Activated naive CD4-positive, alpha-beta T cell treated with anti-CD3 and anti-CD28 coated beads for 36 hours (primary cell): ENCODE results near the gene CCDC69. TPM values are rescaled to one million over a fixed set of nuclear protein-coding genes. Genes with fewer than 3 reads are reported as not detected.

ENCODE experiments used
- CTCF ChIA-PET: fragments of 350-600 bp; sonication (Branson Sonifier 250); formaldehyde crosslinking; loops from one replicate; lab custom pipeline; 2021; ENCODE audit warnings: antibody characterized with exemption; lab: Charles Lee
- DNase-seq: peaks from one replicate; pipeline ENCODE4 v3.0.0-alpha.2; 2020
- H3K27ac Mint-ChIP-seq: one replicate; pipeline ENCODE4 v1.8.0; 2021; ENCODE audit warnings: mild to moderate bottlenecking, mixed read lengths
- H3K27me3 Mint-ChIP-seq: one replicate; pipeline ENCODE4 v1.8.0; 2021; ENCODE audit warnings: low read depth, mixed read lengths
- H3K36me3 Mint-ChIP-seq: one replicate; pipeline ENCODE4 v1.8.0; 2021; ENCODE audit warnings: low read depth, mixed read lengths
- H3K4me1 Mint-ChIP-seq: one replicate; pipeline ENCODE4 v1.8.0; 2021; ENCODE audit warnings: low read depth, mixed read lengths
- H3K4me3 Mint-ChIP-seq: one replicate; pipeline ENCODE4 v1.8.0; 2021; ENCODE audit warnings: mild to moderate bottlenecking, moderate library complexity, mixed read lengths
- H3K9me3 Mint-ChIP-seq: one replicate; pipeline ENCODE4 v1.8.0; 2021; ENCODE audit warnings: mixed read lengths
- intact Hi-C: fragments of 100-400 bp; cut with micrococcal nuclease; formaldehyde crosslinking; loops from one replicate; pipeline ENCODE4 v1.15.1; 2023
- total RNA-seq, 2 experiments: library from RNA; stranded (reverse); gene quantifications; one replicate each; pipeline ENCODE4 v1.2.3, GENCODE V29; 2021

CCDC69 gene
- total RNA-seq, 2 experiments from 2014 or later: 15.5 to 18.5 TPM

DNA sequence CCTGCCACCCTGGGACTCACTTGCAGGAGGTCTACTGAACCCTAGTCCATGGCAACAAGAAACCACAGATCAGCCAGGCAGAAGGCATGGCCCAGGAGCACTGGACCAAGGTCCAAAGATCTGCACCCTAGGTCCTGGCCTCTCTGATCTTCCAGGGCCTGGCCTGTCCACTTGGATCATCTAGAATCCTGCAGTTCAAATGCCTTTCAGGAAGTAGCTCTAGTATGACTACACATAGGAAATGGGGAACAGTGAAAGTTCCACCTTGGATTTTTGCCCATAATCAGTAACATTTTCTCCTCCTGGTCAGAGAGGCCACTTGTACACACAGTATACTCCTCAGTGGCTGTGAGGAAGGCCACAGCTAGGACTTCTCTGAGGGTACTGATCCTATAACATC is 77.8 kb downstream of the CCDC69 start:
- Mint-ChIP-seq H3K4me1 (peaks cover 96% of the 10 kb centered on the region), H3K27ac (peak overlapping the region; percentile 57), H3K27me3 (no peaks in the 10 kb centered on the region), H3K36me3 (peaks cover 36% of the 10 kb centered on the region), H3K4me3 (no peak overlapping the region), H3K9me3 (no peaks in the 10 kb centered on the region)
- no peak for DNase-seq
- CTCF ChIA-PET: interaction anchor here (0.9 to 14.6 kb wide), 2 partner anchors 17 to 19 kb away, joined by 3 to 192 read pairs; no protein-coding TSS in a partner anchor
- intact Hi-C loops: no loop called here

DNA sequence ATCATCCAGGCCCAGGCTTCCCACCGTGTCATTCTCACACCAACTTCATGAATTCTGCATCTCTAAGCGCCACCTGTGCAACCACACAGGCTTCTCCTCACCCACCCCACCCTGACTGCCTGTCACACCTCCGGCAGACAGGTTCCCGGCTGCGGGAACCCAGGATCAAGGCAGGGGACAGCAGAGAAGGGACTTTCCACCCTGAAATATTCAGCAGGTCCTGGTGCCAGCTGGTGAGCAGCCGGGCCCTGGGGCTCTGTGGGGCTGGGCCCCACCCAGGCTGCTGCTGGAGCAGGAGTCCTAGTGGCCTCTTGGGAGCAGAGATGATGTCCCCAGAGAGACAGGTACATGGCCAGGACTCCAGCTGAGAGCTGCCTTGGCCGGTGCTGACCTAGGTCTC is 79.0 kb downstream of the CCDC69 start:
- CTCF ChIA-PET: interaction anchor here (1.1 to 14.6 kb wide), 4 partner anchors 10 to 93 kb away, joined by 5 to 192 read pairs (median 5); no protein-coding TSS in a partner anchor
- H3K27me3 Mint-ChIP-seq: no peaks in the 10 kb centered on the region
- H3K9me3 Mint-ChIP-seq: no peaks in the 10 kb centered on the region
- no peak for DNase-seq
- peaks cover 95% of the 10 kb centered on the region for H3K4me1 Mint-ChIP-seq
- H3K4me3 Mint-ChIP-seq: no peak overlapping the region
- peaks cover 38% of the 10 kb centered on the region for H3K36me3 Mint-ChIP-seq
- H3K27ac Mint-ChIP-seq: peak overlapping the region; percentile 68
- intact Hi-C loops: no loop called here

DNA sequence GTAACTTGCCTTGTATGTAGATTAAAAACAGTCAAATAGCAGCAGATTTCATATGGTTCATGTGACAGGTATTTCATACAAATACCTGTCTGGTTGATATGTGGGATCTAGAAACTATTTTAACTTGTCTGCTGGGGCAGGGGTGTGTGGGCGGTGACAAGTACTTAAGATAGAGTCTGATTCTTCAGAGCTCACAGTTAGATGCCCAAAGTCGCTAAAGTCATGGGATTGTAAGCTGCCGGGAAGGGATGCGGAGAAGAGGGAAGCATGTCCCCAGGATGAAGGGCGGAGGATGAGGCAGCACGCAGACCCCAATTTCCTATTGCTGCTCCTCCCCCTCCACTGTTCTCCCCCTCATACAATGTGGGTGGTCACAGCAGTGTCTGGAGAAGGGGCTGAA is 79.6 kb downstream of the CCDC69 start:
- H3K4me3 Mint-ChIP-seq: no peak overlapping the region
- DNase-seq: no peak
- CTCF ChIA-PET: interaction anchor here (0.6 to 14.6 kb wide), 5 partner anchors 10 to 92 kb away, joined by 4 to 192 read pairs (median 5); no protein-coding TSS in a partner anchor
- intact Hi-C loops: no loop called here
- no peaks in the 10 kb centered on the region for H3K9me3 Mint-ChIP-seq
- H3K4me1 Mint-ChIP-seq: peaks cover 93% of the 10 kb centered on the region
- no peaks in the 10 kb centered on the region for H3K27me3 Mint-ChIP-seq
- peaks cover 41% of the 10 kb centered on the region for H3K36me3 Mint-ChIP-seq
- H3K27ac Mint-ChIP-seq: peak overlapping the region; percentile 68

DNA sequence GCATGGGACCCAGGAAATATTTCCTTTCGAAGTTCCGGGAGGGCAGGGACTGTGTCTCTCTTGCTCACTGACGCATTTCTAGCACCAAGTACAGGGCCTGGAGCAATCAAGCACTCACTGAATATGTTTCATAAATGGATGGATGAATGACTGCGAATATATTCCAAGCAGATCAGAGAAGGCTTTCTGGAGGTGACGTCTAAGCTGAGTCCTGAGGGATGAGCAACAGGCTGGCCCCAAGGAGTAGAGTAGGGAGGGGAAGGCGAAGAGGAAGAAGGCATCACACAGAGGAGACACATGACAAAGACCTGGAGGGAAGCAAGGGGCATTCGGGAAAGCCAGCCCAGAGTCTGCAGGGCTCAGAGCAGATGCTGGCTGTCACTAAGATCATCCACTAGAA is 80.2 kb downstream of the CCDC69 start:
- Mint-ChIP-seq H3K27me3 (no peaks in the 10 kb centered on the region), H3K9me3 (no peaks in the 10 kb centered on the region), H3K4me1 (peaks cover 94% of the 10 kb centered on the region), H3K27ac (peak overlapping the region; percentile 68), H3K4me3 (no peak overlapping the region), H3K36me3 (peaks cover 47% of the 10 kb centered on the region)
- CTCF ChIA-PET: interaction anchor here (0.6 to 14.6 kb wide), 6 partner anchors 9 to 29 kb away, joined by 4 to 192 read pairs (median 28); partner anchors contain the start of gene ANXA6
- no peak for DNase-seq
- intact Hi-C loops: no loop called here

DNA sequence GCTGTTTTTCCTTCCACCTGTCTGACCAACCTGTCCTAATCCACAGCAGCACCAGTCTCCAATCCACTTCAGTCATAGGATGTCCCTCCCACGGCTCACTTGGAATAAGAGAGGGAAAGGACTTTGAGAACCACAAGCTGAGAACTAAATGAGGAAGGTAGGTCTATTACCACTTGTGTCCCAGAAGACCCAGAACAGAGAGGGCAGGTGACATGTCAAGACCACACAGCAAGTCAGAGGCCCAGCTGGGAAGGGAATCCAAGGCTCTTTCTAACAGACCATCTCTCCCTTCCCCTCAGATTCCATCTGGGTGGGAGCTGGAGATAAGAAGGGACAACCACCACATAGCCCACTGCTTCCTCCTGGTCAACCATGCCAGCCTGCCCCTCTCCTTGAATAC is 81.0 kb downstream of the CCDC69 start:
- Mint-ChIP-seq H3K4me1 (peaks cover 94% of the 10 kb centered on the region), H3K9me3 (no peaks in the 10 kb centered on the region), H3K27me3 (no peaks in the 10 kb centered on the region), H3K27ac (peak overlapping the region; percentile 57), H3K36me3 (peaks cover 52% of the 10 kb centered on the region), H3K4me3 (no peak overlapping the region)
- DNase-seq: no peak
- CTCF ChIA-PET: interaction anchor here (1.2 to 14.6 kb wide), 7 partner anchors 8 to 360 kb away, joined by 3 to 192 read pairs (median 26); partner anchors contain the start of gene ANXA6
- intact Hi-C loops: no loop called here

DNA sequence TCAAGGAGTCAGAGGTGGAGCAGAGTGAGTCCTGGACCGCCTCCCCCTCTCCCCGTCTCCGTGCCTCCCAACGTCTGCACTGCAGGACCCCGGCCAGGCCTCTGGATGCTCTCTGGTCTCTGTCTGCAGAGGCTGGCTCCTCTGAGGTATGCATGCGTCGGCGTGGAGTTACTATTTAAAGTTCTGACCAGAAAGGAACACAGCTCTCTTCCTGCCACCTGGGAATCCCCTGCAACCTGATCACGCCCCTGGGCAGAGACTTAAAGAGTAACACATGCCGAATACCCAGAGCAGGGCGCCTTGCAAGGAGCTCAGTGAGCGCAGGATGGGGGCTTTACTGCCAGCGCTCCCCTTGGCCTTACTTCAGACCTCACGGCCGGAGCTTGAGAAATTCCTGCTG is 82.4 kb downstream of the CCDC69 start:
- Mint-ChIP-seq H3K36me3 (peaks cover 57% of the 10 kb centered on the region), H3K27ac (peak overlapping the region; percentile 82), H3K4me1 (peaks cover 86% of the 10 kb centered on the region), H3K4me3 (peak overlapping the region; percentile 67), H3K27me3 (no peaks in the 10 kb centered on the region), H3K9me3 (no peaks in the 10 kb centered on the region)
- CTCF ChIA-PET: interaction anchor here (0.7 to 14.6 kb wide), 15 partner anchors 9 to 359 kb away, joined by 3 to 192 read pairs (median 4); partner anchors contain the start of genes ANXA6, CCDC69 and GM2A
- DNase-seq: peak; percentile 88
- intact Hi-C loops: loop anchor here (1.0 kb wide), 3 partner anchors 9 to 15 kb away; no protein-coding TSS in a partner anchor

DNA sequence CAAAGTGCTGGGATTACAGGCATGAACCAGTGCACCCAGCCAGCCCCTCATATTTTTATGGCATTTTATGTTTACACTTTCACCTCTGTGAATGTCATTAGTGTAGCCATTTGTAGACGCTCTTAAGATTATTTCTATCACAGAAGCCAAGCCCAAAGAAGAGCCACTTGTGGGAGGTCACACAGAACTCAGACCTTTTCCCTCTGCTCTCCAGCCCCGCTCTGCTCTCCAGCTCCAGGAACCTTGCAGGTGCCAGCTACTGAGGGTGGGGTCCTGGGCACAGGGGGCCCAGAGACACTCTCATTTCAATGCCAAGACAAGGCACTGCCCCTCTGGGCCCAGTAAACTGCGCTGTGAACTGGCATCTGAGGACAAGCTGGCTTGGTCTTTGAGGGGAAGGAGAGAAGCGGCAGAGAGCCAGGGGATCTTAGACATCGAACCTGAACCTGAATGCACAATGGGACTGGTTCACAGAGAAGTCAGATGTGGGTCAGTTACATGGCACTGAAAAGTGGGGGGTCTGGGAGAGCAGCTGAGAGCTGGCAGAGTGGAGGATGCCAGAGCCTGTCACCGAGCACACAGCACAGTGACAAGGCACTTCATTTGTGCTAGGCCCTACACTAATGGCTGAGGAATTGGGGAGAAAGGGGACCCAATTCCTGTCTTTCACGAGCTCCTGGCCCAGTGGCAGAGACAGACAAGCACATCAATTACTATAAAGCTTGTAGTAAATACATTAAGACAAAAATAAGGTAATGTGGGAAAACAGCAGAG is 83.0 kb downstream of the CCDC69 start:
- CTCF ChIA-PET: interaction anchor here (1.0 to 14.6 kb wide), 11 partner anchors 10 to 112 kb away, joined by 3 to 192 read pairs (median 5); partner anchors contain the start of genes ANXA6, CCDC69 and GM2A
- no peaks in the 10 kb centered on the region for H3K27me3 Mint-ChIP-seq
- H3K9me3 Mint-ChIP-seq: no peaks in the 10 kb centered on the region
- peak overlapping the region; percentile 67 for H3K4me3 Mint-ChIP-seq
- H3K27ac Mint-ChIP-seq: peak overlapping the region; percentile 82
- intact Hi-C loops: loop anchor here (1.0 kb wide), 3 partner anchors 9 to 15 kb away; no protein-coding TSS in a partner anchor
- peaks cover 55% of the 10 kb centered on the region for H3K36me3 Mint-ChIP-seq
- peaks cover 81% of the 10 kb centered on the region for H3K4me1 Mint-ChIP-seq
- no peak for DNase-seq

DNA sequence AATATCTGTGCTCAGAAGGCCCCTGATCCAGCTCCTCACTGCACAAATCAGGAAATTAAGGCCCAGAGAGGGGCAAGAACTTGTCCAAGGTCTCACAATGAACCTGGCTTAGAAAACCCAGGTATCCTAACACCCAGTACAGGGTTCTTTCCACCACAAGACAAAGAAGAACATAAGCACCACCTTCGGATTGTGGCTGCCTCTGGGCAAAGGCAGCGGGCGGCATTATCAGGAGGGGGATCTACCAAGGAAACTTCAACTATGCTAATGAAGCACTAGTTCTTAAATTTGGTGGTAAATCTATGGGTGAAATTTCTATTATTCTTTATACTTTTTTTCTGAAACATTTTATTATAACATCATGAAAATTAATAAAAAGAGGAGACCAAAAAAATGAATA is 84.2 kb downstream of the CCDC69 start:
- H3K4me1 Mint-ChIP-seq: peaks cover 78% of the 10 kb centered on the region
- no peaks in the 10 kb centered on the region for H3K9me3 Mint-ChIP-seq
- peak overlapping the region; percentile 57 for H3K27ac Mint-ChIP-seq
- H3K36me3 Mint-ChIP-seq: peaks cover 51% of the 10 kb centered on the region
- intact Hi-C loops: no loop called here
- no peak for DNase-seq
- CTCF ChIA-PET: interaction anchor here (5.3 to 14.6 kb wide), 2 partner anchors 11 to 26 kb away, joined by 38 to 192 read pairs; no protein-coding TSS in a partner anchor
- no peaks in the 10 kb centered on the region for H3K27me3 Mint-ChIP-seq
- H3K4me3 Mint-ChIP-seq: no peak overlapping the region

DNA sequence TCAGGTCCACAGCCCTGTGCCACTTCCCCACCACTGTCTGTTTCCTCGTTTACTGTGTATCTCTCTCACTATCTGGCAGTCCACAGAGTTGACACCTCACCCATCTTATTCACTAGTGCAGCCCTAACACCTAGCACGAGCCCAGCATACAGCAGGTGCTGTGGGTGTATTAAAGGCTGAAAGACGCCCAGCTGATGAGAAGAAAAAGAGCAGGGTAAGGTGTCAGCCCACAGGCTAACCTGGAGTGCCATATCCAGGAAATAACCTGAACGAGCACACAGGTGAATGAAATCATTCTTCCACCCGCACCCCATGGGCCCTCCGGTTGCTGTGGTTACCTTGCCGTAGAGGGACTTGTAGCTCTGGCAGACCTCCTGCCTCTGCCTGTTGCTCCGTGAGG is 84.9 kb downstream of the CCDC69 start:
- intact Hi-C loops: no loop called here
- CTCF ChIA-PET: interaction anchor here (5.3 to 14.6 kb wide), 2 partner anchors 10 to 27 kb away, joined by 38 to 192 read pairs; no protein-coding TSS in a partner anchor
- Mint-ChIP-seq H3K9me3 (no peaks in the 10 kb centered on the region), H3K27me3 (no peaks in the 10 kb centered on the region), H3K27ac (peak overlapping the region; percentile 57), H3K36me3 (peaks cover 50% of the 10 kb centered on the region), H3K4me3 (no peak overlapping the region), H3K4me1 (peaks cover 77% of the 10 kb centered on the region)
- DNase-seq: no peak

DNA sequence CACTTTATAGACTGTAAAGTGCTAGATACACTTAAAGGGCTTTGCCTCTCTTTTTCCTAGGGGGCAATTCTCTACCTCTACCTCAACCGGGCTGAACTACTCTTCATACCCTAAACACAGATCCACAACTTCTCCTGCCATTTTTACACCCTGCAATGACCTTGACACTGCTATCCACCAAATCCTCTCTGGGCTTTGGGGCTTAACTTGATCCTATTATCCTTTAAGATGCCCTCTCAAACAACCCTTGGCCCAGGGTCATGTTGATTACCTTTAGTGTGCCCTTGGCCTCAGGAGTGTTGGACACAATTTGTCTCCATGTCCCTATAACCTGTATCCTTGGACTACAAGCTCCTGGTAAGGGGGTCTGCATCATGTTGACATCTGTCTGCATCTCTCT is 85.8 kb downstream of the CCDC69 start:
- CTCF ChIA-PET: interaction anchor here (1.3 to 4.2 kb wide), 5 partner anchors 10 to 27 kb away, joined by 5 to 31 read pairs (median 6); partner anchors contain the start of gene ANXA6
- no peaks in the 10 kb centered on the region for H3K27me3 Mint-ChIP-seq
- peaks cover 47% of the 10 kb centered on the region for H3K36me3 Mint-ChIP-seq
- H3K4me3 Mint-ChIP-seq: no peak overlapping the region
- no peaks in the 10 kb centered on the region for H3K9me3 Mint-ChIP-seq
- no peak for DNase-seq
- intact Hi-C loops: no loop called here
- peaks cover 75% of the 10 kb centered on the region for H3K4me1 Mint-ChIP-seq
- H3K27ac Mint-ChIP-seq: peak overlapping the region; percentile 57

DNA sequence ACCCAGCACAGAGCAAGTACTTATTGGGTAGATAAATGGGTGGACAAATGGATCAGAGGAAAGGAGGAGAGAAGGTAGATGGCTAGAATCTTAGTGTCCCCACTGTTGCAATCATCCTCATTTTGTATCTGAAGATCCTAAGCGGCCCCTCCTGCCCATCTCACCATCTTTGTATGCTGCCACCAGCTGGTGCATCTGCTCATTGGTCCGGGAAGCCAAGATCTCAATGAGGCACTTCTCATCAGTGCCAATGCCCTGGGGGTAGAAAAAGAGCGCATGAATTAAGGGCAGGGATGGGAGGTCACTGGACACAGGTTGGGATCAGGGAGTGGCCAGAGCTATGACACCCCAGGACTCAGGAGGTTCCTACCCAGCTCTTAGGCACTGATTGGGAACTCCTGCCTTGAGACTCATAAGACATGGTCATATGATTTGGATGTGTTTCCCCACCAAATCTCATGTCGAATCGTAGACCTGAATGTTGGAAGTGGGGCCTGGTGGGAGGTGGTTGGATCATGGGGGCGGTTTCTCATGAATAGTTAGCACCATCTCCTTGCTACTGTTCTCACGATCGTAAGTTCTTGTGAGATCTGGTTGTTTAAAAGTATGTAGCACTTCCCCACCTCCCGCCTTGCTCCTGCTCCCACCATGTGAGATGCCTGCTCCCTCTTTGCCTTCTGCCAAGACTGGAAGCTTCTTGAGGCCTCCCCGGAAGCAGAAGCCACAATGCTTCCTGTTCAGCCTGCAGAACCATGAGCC is 86.6 kb downstream of the CCDC69 start:
- peaks cover 53% of the 10 kb centered on the region for H3K36me3 Mint-ChIP-seq
- no peak for DNase-seq
- intact Hi-C loops: no loop called here
- CTCF ChIA-PET: interaction anchor here (1.3 to 4.2 kb wide), 5 partner anchors 11 to 28 kb away, joined by 5 to 31 read pairs (median 6); partner anchors contain the start of gene ANXA6
- no peak overlapping the region for H3K27ac Mint-ChIP-seq
- no peak overlapping the region for H3K4me3 Mint-ChIP-seq
- no peaks in the 10 kb centered on the region for H3K27me3 Mint-ChIP-seq
- H3K4me1 Mint-ChIP-seq: peaks cover 74% of the 10 kb centered on the region
- H3K9me3 Mint-ChIP-seq: no peaks in the 10 kb centered on the region
